GM18517 (cell line): ENCODE measurements around the gene CPT1B.
A peak's percentile ranks its signal among the peaks of the same experiment; 100 is the strongest.
"Not testable (repeated sequence)": the region's sequence is repeated elsewhere in the genome, so short reads cannot be mapped to it uniquely, and the experiment has no call there.

Experiments used
- ATAC-seq: cut with Tn5 transposase; IDR thresholded peaks from one replicate; pipeline ENCODE4 v1.9.1; 2021; ENCODE audit warnings: mild to moderate bottlenecking, moderate library complexity; ENCODE audit not compliant: unreplicated experiment

Gene CPT1B

DNA sequence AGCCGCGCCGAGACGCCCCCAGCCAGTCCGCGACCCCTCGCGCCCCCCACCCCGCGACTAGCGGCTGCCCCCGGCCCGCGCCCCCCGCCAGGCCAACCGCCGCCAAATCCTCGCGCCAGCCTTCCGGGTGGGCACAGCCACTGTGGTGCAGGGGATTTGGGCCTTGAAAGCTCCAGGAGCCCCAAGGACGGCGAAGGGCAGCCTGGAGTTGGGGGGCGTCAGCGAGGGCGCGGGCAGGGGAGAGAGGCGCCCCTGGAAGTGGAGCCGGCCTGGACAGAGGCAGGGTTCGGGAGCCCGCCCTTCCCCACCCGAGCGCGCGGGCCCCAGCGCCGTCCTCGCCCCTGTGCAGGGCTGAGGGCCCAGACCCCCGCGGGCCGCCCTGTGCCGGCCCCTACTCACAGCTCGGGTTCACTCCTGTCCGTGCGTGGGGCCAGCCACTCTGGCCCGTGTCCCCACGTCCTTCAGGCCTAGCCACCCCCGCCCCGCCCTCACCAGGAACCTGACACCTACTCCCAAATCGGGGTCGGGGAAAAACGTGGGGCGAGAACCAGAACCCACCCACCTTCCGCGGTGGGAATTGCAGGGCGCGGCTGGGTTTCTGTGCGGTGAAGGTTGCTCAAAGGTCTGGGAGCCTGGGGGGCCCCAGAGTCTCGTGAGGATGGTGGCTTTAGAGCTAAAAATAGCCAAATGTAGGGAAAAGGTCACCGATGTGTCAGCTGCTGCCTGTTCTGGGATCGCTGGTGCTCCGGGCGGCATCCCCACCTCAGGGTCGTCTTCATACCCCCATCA lies at the start of gene CPT1B:
TSS of gene CPT1B (minus strand) at position 441 of the 789 bp plus-strand sequence. CDS start 512 bp downstream, outside the sequence.
- no peak for ATAC-seq

GRCh38 chr22:50626850-50627641 lies 48.8 kb upstream of the CPT1B start:
- no peak for ATAC-seq

- ATAC-seq: no peak
Observed at GRCh38 chr22:50626314-50626849, 48.2 kb upstream of the CPT1B start.

DNA sequence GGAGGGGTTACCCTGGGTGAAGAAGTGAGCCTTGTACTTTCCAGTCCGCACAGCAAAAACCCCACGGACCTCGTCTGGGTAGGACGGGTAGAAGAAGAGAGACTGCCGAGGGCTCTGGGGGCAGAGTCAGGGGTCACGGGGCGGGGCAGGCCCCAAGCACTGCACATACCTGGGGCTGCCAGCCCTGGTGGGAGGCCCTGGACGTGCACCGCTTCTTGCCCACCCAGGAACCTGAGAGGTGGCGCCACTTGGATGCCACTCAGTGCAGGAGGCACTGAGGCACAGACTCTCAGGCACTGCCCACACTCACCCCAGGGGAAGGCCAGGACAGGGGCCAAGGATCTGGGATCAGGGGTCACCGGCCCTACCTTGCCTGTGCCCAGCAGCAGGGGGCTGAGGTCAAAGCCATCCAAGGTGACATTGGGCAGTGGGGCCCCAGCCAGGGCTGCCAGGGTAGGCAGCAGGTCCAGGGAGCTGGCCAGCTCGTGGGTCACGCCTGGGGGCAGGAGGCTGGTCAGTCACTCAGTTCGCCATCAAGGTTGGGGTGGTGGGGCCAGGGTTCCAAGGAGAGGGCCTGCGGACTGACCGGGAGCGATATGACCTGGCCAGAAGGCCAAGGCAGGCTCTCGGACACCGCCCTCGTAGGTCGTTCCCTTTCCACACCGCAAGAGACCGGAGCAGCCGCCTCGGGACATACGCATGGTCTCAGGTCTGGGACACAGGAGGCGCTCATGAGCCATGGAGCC lies 47.5 kb upstream of the CPT1B start:
- ATAC-seq: no peak

DNA sequence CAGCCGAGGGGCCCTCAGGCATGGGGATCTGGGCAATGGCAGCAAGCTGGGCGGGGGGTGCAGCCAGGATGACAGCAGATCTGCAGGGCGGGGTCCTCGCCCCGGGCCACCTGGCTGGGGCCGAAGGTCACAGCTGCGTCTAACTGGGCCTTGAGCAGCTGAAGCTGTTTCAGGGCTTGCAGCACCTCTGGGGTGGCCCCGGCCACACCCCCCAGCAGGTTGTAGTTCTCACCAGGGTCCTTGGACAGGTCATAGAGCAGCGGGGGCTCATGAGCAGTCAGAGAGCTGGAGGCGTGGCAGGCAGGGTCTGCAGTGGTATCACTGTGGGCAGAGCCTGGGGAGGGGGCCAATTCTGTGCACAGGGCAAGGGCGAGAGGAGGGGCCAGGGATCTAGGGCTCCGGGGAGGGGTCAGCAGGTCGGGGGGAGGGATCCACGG lies 46.9 kb upstream of the CPT1B start:
- no peak for ATAC-seq

GRCh38 chr22:50624347-50625130 lies 46.3 kb upstream of the CPT1B start:
- ATAC-seq: no peak

DNA sequence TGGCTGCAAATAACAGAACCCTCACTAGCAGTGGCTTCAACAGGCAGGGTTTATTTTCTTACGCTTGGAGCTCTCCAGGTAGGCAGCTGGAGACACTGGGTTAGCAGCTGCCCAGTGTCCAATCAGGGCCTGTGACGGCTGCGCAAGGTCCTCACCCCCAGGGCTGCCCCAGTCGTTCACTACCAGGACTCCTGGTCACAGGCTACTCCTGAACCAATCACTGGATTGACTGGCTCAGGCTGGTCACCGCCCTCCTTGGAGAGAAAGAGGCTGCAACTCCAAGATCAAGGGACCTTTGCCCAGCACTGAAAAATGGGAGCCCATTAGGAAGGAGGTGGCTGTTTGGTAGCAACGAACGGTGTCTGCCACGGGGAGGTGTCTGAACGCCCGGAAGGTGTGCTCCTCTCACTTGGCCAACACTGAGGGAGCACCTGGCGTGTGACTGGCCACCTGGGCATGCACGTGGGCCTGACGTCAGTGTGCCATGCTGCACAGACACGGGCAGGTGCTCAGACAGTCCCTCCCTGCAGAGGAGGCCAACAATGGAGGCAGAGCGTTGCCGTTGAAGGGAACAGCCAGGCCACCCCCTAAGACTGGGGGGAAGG lies 44.6 kb upstream of the CPT1B start:
- ATAC-seq: no peak

GRCh38 chr22:50621948-50622722 lies 43.9 kb upstream of the CPT1B start:
- no peak for ATAC-seq

DNA sequence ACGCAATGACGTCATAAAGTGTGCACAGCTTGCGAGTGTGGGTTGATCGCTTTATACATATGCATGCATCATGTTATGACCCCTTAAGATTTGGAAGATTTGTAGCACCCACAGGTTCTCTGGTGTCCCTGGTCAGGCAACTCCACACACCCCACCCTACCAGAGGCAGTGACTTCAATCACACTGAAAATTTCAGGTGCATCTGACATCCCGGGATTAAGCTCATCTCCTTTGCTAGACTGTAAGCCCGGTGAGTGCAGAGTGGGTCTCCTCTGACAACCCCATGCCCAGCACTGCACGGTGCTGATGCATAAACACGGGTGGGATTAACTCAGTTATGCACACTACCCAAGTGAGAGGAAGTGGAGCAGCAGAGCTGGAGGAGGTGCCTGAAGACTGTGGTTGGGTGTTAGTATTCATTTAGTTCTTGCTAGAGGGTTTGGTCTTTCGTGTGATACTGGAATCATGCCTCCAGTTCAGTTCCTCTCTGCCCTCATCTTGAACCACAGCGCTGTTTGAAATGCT lies 43.2 kb upstream of the CPT1B start:
- ATAC-seq: peak; percentile 41

DNA sequence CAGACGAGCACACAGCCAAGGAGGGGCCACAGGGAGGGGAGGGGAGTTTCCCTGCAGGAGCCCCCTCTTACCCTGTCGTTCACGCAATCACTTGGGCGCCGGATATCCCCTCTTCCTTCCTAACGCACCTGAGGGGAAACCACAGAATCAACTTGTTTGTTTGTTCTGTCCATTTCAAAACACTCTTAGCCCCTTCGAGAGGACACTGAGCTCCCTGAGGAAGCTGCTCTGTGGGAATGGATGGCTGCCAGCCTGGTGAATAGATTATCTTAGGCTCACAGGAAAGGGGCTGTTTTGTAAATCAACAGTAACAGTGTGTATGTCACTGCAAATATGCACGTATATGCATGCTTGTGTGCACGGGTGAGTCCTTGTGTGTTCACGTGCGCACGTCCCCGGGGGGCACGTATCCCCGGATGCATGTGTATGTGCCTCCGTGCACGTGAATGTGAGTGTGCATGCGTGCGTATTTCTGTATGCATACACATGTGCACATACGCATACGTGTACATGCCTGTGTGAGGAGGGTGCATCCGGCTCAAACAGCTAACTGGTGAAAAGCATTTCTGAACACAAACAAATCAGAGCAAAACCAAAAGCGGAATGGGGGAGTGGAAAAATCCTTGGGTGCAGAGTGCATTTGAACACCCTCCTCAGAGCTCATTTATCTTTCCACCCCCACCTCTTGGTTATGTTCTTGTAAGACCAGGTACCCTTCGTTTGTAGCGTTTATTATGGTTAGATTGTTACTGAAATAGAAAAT lies 42.5 kb upstream of the CPT1B start:
- peak; percentile 41 for ATAC-seq

DNA sequence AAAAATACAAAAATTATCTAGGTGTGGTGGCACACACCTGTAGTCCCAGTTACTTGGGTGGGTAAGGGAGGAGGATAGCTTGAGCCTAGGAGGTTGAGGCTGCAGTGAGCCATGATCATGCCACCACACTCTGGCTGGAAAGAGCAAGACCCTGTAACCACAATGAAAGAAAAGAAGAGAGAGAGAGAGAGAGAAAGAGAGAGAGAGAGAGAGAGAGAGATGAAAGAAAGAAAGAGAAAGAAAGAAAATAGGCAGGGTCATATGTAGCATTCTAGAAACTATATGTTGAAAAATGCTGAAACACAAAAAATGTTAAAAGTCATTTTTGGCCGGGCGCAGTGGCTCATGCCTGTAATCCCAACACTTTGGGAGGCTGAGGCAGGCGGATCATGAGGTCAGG lies 36.1 kb upstream of the CPT1B start:
- not testable (repeated sequence) for ATAC-seq

- ATAC-seq: no peak
Observed at GRCh38 chr22:50613291-50613981, 35.2 kb upstream of the CPT1B start.

DNA sequence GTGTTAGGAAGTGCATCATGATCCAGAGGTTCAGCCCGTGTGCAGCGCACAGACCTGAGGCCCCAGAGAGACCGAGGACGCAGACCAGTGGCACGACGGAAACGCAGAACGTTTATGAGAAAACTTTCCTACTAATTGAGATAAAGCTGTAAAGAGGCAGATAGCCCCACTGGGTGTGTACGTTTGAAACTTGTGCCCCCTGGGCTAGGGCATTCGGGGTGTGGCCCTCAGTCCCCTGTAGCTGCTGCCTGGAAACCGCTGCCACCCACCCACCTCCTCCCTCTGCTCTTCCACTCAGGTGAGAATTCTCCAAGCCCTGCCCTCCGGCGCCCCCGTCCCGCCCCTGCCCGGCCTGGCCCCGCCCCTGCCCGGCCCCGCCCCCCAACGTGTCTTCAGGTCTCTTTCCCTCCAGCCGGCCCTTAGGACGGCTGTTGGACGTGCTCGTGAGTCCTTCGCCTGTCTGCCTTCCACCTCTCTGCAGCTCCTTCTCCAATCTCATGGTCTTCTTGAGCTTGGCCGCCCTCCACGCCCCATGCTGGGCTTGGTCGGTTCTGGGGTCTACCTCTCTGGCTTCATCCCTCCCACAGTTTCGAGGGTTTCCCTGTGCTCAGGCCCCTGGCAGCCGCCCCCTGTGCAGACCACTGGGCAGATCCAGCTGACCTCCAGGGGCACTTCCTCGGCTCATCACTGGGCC lies 34.4 kb upstream of the CPT1B start:
- ATAC-seq: no peak

GRCh38 chr22:50612168-50612527 lies 33.9 kb upstream of the CPT1B start:
- no peak for ATAC-seq

- ATAC-seq: no peak
Observed at GRCh38 chr22:50611341-50612060, 33.3 kb upstream of the CPT1B start.

- ATAC-seq: no peak
Observed at GRCh38 chr22:50610581-50610980, 32.4 kb upstream of the CPT1B start.
